ENCODE results near the gene ACOX3.

GRCh38 chr4:8409264-8410065 lies 31.1 kb downstream of the ACOX3 start:
- TF ChIP-seq CTCF (IDR thresholded peaks at IDR 0.05) (no peak), POLR2A (IDR thresholded peaks at IDR 0.05) (no peak), POLR2AphosphoS5 (IDR thresholded peaks at IDR 0.05) (no peak), EP300 (IDR thresholded peaks at IDR 0.05; ENCODE audit: low read depth) (no peak)
